Heart left ventricle (tissue), 13 donors: ENCODE measurements around the gene C8G.

ENCODE experiments used
- POLR2A ChIP-seq, 2 donors: fragments of 450-650 bp; IDR thresholded peaks; one replicate each; pipeline ENCODE4 v1.6.1; 2017; ENCODE audit warnings: antibody characterized with exemption in 2 of 2, mild to moderate bottlenecking in 2 of 2, moderate library complexity in 2 of 2
- TF ChIP-seq, protein P1 (sequence below), 12 donors: fragments of 200-600 bp; sonication (generic) in 4 of 12; IDR thresholded peaks; one replicate each; pipeline versions ENCODE4 v1.5.0 to v1.8.0; 2018 to 2022; ENCODE audit warnings: antibody characterized with exemption in 12 of 12, mild to moderate bottlenecking in 5 of 12
- donor health status: ischemic (EF 13 %, LVEDD 7.1; RV severe dilation, severe dysfunction).
- donor health status: DM: no; HTN: yes; CAD: no.
- donor health status: DM: no; HTN: no; CAD: no.
- donor health status: ischemic (EF 25% LVEDD 6.9; RV normal size, moderate dysfunction).
- donor health status: ischemic (EF 25% LVEDD 5.7; RV mildly dilated, moderate dysfunction).
- donor health status: ischemic (EF 35%, LVEDD 5.7; RV mildly dilated, moderate dysfunction).
- donor health status: nonischemic (EF 11% LVEDD 7.7; RV severe dilation, severe dysfunction).
- donor health status: DM: yes; HTN: yes; CAD: no.
- donor health status: PGD.
- donor health status: ischemic (EF 29% LVEDD 5.4; RV normal size, mild dysfunction).
- donor health status: nonischemic (EF 23%, LVEDD 6.1; RV moderate dilation, normal function).

DNA sequence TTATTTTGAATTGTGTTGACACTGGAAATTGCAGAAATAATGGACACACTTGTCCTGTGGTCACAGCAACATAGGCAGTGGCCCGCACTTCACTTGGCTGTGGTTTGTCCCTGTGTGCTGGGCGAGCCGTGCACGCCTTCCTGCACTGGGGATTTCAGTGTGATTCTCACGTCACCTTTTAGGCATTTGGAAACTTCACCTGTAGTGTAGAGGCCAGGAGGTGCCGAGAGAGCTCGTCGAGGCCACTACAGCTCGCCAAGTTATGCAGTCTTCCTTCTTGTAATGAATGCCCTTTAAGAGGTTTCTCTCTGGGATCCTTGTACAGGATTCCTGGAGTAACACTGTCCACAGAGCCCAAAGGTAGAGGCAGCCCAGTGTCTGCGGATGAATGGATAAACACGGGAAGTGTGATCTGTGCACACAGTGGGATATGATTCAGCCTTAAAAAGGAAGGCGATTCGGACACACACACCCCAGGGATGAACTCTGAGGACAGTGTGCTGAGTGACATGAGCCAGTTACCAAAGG lies 44.0 kb upstream of the C8G start:
- no peak for TF ChIP-seq POLR2A (IDR thresholded peaks at IDR 0.05)
- TF ChIP-seq, protein P1, sequence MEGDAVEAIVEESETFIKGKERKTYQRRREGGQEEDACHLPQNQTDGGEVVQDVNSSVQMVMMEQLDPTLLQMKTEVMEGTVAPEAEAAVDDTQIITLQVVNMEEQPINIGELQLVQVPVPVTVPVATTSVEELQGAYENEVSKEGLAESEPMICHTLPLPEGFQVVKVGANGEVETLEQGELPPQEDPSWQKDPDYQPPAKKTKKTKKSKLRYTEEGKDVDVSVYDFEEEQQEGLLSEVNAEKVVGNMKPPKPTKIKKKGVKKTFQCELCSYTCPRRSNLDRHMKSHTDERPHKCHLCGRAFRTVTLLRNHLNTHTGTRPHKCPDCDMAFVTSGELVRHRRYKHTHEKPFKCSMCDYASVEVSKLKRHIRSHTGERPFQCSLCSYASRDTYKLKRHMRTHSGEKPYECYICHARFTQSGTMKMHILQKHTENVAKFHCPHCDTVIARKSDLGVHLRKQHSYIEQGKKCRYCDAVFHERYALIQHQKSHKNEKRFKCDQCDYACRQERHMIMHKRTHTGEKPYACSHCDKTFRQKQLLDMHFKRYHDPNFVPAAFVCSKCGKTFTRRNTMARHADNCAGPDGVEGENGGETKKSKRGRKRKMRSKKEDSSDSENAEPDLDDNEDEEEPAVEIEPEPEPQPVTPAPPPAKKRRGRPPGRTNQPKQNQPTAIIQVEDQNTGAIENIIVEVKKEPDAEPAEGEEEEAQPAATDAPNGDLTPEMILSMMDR (IDR thresholded peaks at IDR 0.05) = no peak
